IPS-18c (cell line): ENCODE measurements around the gene CALML5.

Experiments
- H3K4me3 ChIP-seq: 2 replicates; pipeline ENCODE4 v1.7.0; 2013; ENCODE audit warnings: low read depth, mild to moderate bottlenecking, low read length, moderate library complexity; ENCODE audit not compliant: insufficient read depth
- H3K9me3 ChIP-seq: one replicate; pipeline ENCODE4 v1.6.1; 2013; ENCODE audit warnings: mild to moderate bottlenecking, low read length, moderate library complexity; ENCODE audit not compliant: control insufficient read depth, insufficient read depth

The CALML5 gene, protein sequence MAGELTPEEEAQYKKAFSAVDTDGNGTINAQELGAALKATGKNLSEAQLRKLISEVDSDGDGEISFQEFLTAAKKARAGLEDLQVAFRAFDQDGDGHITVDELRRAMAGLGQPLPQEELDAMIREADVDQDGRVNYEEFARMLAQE

DNA sequence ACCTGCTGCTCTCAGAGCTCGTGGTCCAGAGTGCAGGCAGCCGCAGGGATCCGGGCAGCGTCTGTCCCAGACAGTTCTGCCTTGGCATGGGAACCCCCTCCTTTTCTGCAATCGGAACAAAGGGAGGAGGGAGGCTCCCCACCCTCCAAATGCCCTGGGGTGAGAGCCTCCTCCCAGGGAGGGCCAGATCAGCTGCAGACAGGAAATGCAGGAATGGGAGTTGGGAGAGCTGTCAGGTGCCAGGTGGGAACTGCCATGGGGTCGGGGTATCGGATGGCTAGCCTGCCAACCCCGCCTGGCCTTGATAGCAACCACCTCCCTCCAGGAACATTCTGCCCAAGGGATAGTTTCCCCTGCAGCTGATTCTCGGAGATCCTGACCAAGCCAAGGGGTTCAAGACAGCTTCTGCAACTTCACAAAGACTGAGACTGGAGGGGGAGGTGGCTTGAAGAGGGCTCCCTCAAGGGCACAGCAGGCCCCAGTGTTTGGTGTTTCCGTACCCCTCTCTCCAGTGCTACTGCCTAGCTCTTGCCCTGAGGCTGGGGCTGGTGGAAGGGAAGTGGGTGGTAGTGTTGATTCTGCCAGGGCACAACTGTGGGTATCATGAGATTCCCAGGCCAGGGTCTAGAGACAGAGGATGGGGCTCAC lies at the start of gene CALML5:
Gene CALML5, minus strand, starts transcription at position 78 of the 648 bp plus-strand sequence. CDS start 132 bp downstream, outside the sequence.
- Histone ChIP-seq H3K9me3 (no peaks in the 10 kb centered on the region), H3K4me3 (no peak within 1 kb of the TSS)

DNA sequence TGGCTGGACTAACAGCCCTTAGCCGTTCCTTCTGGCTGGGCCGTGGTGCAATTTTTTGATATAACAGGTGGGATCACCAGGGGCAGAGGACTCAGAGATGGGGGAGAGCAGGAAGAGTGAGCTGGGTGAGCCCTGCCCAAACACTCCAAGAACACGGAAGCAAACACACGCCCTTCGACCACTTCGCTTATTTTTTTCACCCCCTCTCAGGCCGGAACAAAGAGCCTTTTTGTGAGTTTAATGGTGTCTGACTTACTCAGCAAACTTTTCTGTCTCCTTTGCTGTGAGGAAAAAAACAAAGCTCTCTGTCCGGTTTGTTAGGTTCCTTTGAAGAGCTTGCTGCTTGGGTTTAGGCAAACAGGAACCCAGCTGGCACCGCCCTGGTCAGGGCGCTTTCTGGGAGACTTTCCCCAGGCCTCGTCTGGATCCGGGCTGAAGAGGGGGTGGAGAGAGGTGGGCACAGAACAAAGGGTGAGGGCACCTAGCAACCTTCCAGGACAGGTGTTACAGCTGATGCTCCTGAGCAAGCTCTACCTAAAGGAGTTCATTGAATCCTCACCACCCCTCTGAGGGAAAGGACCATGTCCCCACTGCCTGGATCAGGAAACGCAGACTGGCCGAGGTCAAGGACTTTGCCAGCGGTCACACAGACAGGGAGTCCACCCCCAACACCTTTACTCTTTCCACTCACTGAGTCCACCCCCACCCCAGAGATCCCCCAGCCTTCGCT lies 48.7 kb upstream of the CALML5 start:
- Histone ChIP-seq H3K4me3 (no peak overlapping the region), H3K9me3 (no peaks in the 10 kb centered on the region)

DNA sequence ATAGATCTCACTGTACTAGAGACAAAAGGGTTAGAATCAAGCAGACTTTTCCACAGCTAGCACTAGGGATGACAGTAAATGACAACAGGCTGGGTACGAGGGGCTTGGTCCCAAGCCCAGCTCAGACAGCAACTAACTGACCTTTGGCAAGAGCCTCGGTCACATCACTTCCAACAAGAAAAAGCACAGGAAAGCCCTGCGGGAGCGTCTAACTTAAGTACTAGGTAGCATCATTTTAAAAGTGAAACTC lies 48.2 kb upstream of the CALML5 start:
- Histone ChIP-seq H3K9me3 (no peaks in the 10 kb centered on the region), H3K4me3 (no peak overlapping the region)

DNA sequence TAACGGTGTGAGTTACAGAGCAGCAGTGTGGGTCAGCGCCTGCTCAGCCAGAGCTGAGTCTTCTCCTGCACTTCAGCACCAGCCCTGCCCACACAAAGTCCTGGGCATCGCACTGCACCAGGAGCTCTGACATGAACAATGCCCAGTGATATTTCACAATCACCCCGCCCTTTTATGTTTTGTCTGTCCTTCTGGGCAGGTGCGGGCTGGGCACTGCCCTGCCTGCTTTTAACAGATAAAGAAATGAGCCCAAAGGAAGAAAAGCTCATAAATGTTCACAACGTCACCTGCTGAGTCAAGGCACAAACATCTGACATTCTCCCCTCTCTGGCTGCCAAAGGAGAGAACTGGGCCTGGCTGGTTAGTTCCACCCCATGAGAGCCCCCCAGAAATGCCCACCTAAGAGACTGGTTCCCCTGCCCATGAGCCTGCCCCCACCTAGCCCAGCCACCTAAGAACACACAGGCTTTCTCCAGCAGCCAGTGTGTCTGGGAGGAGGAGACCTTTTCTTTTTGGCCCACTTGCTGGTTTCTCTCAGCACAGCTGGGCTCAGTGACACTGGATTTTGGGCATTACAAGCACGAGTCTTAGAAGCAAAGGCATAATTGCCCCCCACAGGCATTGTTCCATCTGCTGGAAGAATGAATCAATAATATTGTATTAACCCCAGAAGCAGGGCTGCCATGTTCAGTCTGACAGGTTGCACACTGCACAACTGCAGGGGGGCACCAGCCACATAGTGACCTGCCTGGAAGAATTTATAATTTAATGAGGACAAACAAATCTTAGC lies 47.7 kb upstream of the CALML5 start:
- no peak overlapping the region for H3K4me3 ChIP-seq
- H3K9me3 ChIP-seq: no peaks in the 10 kb centered on the region

DNA sequence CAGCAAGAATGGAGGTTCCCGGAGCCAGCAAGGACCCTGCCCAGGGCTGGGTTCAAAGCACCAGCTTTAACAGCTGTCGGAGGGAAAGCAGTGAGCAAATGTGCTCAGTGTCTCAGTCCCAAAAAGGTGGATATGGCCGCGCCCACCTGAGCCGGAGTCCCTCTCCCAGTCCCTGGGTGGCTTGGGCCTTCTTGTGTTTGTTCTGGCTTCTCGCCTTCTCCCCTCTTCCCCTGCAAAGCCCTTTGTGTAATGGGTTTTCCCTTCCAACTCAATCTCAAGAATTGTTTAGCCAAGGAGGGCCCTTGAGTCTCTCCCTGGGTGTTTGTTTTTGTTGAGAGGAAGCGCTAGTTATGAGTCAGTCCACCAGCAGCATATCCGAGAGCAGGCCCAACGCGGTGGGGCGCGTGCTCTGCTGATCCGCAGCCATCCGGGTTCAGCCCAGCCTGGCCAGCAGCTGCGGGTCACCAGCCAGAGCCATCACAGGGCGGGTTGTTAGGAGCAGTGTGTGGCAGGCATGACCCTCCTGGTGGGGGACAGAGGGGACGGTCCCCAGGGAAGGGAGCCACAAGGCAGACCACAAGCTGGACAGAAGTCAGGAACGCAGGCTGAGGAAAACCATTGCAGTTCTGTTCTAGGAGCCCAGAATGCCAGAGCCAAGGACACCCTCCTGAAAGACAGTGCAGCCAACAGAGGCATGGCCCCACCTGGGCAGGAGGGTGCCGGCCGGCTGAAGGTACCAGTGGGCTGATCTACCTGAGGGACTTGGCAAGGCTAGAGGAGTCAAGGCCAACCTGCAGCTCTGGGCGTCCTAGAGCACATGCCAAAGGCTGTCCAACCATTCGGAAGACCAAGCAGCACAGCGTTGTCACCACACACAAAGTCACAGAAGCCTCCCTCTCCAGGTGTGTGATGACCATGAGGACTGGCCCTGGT lies 46.7 kb upstream of the CALML5 start:
- Histone ChIP-seq H3K9me3 (no peaks in the 10 kb centered on the region), H3K4me3 (no peak overlapping the region)

DNA sequence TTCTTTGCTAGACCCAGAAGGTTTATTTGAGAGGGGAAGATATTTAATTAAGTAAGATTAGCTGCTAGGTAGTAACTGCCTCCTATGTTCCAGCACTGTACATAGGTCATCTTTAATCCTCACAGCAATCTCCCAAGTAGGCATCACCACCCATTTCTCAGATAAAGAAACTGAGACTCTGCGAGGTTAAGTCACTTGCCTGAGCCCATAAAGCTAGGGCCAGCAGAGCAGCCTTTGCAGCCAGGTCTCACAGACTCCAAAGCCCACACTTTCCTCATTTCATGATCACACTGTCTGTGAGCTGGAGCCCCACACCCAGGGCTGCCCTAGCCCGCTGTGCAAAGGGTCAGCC lies 46.0 kb upstream of the CALML5 start:
- Histone ChIP-seq H3K4me3 (no peak overlapping the region), H3K9me3 (no peaks in the 10 kb centered on the region)

DNA sequence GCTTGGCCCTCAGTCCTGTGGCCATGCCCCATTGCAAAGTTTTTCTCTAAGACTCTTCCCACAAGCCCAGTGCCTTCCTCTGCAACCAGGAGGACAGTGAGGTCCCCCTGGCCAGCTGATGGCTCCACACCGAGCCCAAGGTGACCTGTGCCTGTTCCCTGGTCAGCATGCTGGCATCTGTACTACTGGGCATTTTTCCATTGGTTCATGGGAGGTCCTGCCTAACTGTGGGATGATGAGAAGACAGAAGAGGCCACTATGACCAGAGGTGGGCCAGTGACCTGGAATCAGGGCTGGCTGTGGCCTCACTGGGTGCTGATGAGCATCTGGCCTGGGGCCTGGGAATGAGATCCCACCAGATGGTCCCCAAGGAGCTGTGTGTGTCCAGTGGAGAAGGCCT lies 45.6 kb upstream of the CALML5 start:
- Histone ChIP-seq H3K9me3 (no peaks in the 10 kb centered on the region), H3K4me3 (no peak overlapping the region)

DNA sequence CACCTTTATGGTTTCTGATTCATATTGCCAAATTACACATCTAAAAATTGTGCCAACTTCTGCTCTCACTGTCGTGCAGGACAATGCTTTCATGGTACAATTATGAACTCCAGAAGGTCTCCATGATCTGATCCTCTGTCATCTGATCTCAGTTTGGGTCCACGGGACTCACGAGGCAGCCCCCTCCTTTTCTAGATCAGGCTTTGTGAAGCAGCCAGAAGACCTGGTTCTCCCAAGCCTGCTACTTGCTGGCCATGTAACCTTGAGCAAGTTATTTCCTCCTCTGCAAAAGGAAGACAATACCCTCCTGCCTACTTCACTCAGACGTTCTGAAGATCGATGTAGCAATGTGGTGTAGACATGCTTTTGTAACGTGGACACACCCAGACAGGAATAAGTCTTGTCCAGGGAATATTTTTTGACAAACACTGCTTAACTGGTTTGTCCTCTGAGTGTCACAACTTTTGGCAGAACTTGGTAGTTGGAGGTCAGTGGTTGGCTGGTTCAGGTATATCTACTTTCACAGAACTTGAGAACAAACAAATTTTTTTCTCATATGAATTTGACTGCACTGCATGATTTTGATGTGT lies 44.9 kb upstream of the CALML5 start:
- Histone ChIP-seq H3K4me3 (no peak overlapping the region), H3K9me3 (no peaks in the 10 kb centered on the region)

DNA sequence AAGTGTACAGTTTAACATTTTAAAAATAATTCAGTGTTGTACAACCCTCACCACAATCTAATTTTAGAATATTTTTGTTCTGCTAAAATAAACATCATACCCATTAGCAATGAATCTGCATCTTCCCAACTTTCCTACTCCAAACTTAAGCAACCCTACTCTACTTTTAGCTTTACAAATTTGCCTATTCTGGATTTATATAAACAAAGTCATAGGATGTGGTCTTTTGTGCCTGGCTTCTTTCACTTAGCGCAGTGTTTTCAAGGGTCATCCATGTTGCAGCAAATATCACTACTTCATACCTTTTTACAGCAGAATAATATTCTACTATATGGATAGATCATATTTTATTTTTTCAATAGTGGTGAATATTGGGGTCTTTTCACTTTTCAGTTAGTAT lies 44.3 kb upstream of the CALML5 start:
- no peaks in the 10 kb centered on the region for H3K9me3 ChIP-seq
- no peak overlapping the region for H3K4me3 ChIP-seq

DNA sequence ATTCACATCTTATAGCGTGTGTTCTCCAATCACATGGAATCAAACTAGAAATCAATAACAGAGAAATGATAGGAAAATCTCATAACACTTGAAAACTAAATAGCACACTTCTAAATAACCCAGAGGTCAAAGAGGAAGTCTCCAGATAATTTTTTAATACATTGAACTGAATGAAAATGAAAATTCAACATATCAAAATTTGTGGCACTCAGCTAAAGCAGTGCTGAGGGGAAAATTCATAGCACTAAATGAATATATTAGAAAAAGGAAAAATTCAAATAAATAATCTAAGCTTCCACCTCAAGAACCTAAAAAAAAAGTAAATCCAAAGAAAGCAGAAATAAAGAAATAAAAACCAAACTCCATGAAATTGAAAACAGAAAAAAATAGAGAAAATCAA lies 42.7 kb upstream of the CALML5 start:
- Histone ChIP-seq H3K4me3 (no peak overlapping the region), H3K9me3 (no peaks in the 10 kb centered on the region)

DNA sequence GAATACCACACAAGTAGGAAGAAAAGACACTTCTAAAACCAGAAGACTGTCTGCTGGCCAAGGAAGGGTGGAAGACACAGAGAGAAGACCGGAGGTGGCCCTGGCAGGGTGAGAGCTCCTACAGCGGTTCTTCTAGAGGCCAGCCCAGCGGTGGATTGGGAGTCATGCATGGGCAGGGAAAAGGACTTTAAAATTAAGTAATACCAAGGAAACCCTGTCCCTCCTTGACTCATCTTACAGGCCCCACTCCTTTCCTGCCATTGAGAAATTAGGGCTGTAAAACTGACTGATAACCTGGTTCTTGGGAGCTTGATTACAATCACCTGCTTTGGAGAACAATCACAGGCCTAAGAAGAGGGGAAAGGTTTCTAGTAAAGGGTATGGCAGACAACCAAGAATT lies 41.5 kb upstream of the CALML5 start:
- Histone ChIP-seq H3K9me3 (no peaks in the 10 kb centered on the region), H3K4me3 (no peak overlapping the region)

DNA sequence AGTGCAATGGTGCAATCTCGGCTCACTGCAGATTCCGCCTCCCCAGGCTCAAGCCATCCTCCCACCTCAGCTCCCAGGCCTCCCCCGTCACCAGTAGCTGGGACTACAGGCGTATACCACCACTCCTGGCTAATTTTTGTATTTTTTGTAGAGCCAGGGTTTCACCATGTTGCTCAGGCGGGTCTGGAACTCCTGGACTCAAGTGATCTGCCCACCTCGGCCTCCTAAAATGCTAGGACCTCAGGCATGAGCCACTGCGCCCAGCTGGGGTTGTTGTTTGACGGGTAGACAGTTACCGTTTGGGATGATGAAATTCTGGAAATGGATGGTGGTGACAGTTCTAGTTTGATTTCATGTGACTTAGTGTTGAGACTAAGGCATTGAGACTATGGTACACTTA lies 40.7 kb upstream of the CALML5 start:
- H3K9me3 ChIP-seq: no peaks in the 10 kb centered on the region

DNA sequence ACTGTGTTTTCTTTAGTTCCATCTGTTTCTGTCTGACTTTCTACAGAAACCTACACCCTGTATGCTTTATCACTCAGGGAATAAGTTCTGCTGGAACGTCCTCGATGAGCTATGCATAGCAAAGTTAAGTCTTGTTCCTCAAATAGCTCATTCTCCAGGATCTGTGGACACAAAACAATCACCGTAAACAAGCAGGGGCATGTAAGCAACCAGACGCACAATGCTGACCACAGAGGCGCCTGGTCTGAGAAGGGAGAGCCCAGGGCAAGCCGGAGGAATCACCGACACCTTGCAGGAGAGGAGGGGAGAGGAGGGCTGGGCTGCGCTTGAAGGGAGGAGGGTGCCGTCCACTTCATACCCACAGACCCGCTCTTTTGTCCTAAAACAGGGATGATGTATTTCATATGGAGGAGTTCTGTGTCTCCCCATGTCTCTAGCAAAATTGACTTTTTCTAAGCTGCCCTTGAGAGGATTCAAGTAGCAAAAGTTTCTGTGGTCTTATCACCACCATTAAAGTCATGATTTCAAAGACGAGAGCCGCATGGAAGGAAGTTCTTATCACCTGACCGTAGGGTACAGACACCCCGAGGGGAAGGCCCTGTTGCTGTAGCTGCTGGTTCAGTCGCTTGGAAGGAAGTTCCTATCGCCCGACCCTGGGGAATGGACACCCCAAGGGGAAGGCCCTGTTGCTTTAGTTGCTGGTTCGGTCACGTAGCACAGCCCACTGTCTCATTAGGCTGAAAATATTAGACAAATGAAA lies 39.7 kb upstream of the CALML5 start:
- Histone ChIP-seq H3K9me3 (no peaks in the 10 kb centered on the region), H3K4me3 (no peak overlapping the region)

More for the DNA sequence above, 40.7 kb upstream of the CALML5 start:
- no peak overlapping the region for H3K4me3 ChIP-seq

DNA sequence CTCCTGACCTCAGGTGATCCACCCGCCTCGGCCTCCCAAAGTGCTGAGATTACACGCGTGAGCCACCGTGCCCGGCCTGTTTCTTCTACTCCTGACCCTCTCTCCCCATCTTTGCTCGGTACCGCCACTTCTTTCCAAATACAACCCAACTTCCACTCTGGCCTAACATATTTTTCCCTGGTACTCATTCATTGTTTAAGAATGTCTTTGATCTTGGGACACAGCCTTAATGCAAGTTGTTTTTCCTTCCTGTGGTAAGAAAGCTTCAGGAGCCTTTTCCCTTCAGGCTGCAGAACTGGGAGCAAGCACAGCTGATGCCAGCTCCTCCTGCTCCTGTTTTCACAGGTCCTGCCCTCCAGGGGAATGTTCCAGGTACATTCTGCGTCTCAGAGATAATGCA lies 39.1 kb upstream of the CALML5 start:
- Histone ChIP-seq H3K4me3 (no peak overlapping the region), H3K9me3 (no peaks in the 10 kb centered on the region)

DNA sequence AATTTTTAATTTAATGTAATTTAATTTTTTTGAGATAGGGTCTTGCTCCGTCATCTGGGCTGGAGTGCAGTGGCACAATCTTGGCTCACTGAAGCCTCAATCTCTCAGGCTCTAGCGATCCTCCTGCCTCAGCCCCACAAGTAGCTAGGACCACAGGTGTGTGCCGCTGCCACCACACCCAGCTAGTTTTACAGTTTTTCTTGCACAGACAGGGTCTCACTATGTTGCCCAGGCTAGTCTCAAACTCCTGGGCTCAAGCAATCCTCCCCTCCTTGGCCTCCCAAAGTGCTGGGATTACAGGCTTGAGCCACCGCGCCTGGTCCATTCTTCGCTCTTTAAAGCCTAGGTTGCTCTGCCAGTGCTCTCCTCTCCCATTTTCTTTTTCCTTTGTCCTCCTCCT lies 38.3 kb upstream of the CALML5 start:
- H3K4me3 ChIP-seq: no peak overlapping the region
- H3K9me3 ChIP-seq: no peaks in the 10 kb centered on the region

DNA sequence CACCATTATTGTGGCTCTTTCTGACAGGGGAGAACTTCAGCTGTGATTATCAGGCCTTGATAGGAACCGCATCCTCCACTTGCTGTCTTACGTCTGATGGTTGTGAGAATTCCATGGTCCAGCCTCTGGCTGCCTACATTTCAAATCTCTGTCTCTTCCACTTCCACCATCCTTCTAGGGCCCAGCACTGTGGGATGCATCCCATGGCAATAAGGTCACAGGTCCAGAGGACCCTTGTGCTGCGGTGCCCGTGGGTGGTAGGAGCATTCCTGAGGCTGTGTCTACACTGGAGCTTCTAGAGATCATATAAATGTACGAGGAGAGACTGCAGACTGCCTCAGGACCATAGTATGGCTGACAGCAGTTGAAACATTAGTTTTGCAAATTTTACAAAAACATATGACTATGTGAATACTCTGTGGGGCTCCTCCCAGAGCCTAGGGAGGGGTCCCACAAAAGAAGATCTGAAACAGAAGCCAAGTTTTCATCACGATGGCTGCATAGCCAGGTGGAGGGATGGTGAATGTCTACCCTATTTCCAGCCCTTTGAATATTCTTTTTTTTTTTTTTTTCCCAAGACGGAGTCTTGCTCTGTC lies 37.2 kb upstream of the CALML5 start:
- H3K4me3 ChIP-seq: no peak overlapping the region
- H3K9me3 ChIP-seq: no peaks in the 10 kb centered on the region
